Suppressor macrophage (primary cell): ENCODE data around the gene DCLK2.
A peak's percentile ranks its signal among the peaks of the same experiment; 100 is the strongest.

Experiments used
- DNase-seq, 4 experiments: peaks; one replicate each; pipeline ENCODE4 v3.0.0-alpha.2; 2020 to 2022
- total RNA-seq, 17 experiments: gene quantifications; one replicate each; lab custom pipeline; 2026; ENCODE audit warnings: mixed read lengths in 6 of 17, inconsistent platforms in 3 of 17; lab: John Stamatoyannopoulos, UW

DCLK2 gene
- total RNA-seq = 0.42 to 6.3 (median 3.1) reads per million in 17 experiments

DNA sequence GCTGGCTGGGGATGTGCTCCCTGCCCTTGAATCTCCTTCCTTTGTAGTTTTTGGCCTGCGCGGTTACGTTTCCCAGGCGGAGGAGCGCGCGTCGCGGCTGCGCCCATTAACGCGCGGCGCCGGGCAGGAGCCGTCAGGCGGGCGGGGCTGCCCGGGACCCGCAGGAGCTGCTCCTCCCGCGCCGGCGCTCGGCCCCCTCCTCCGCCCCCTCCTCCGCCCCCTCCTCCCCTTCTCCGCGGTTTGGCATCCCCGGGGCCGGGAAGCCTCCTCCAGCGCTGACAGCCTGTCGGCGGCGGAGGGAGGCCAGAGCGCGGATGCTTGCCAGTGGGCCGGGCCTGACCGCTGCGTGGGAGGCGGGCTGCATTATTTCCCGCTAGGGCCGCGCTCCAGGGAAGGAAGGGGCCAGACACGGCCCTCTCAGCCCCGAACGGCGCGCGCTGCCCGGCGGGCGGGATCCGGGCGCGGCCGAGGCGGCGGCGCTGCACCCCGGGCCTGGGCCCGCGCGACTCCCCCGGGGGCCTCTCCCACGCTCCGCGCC lies at the start of gene DCLK2:
DCLK2 (plus strand) TSS at position 405 of the 538 bp plus-strand sequence. CDS start 583 bp downstream, outside the sequence.
- peak; percentile 61 to 84 (median 80) for DNase-seq

DNA sequence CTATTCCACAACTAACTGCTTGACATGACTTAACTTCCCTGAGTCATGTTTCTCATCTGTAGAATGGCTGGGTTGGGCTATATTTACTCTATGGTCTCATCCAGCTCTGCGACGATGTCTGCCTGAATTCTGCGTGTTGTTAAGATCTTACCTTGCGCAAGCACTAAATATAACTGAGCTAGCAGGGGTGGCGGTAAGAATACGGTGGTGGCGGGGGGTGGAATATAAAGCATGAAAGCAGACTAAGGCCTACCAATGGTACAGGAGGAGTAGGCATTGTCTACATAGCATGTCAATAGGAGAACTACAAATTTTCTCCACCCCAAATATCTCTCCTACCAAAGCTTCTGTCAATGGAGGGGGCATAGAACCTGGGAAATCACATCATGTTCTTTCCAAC lies 45.7 kb upstream of the DCLK2 start:
- no peak for DNase-seq

DNA sequence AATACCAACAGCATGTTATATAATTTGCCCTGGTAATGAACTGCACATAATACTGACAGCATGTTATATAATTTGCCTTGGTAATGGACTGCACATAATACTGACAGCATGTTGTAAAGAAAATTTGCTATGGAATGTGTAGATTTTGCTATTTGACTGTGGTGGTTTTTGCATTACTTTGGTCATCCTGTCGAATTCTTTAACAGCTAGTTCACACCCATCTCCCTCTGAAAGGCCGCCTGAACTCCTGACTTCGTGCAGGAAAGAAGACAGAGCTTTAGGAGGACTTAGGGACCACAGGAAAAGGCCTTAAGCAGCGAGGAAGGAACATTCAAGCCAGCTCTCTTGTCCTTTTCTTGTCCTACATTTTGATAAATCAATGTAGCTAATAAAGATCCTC lies 45.2 kb upstream of the DCLK2 start:
- no peak for DNase-seq

- no peak for DNase-seq
These were observed 44.3 kb upstream of the DCLK2 start for GRCh38 chr4:150033901-150034300.

GRCh38 chr4:150037251-150037856 lies 40.9 kb upstream of the DCLK2 start:
- DNase-seq = no peak

GRCh38 chr4:150038335-150039076 lies 39.7 kb upstream of the DCLK2 start:
- DNase-seq = no peak

DNA sequence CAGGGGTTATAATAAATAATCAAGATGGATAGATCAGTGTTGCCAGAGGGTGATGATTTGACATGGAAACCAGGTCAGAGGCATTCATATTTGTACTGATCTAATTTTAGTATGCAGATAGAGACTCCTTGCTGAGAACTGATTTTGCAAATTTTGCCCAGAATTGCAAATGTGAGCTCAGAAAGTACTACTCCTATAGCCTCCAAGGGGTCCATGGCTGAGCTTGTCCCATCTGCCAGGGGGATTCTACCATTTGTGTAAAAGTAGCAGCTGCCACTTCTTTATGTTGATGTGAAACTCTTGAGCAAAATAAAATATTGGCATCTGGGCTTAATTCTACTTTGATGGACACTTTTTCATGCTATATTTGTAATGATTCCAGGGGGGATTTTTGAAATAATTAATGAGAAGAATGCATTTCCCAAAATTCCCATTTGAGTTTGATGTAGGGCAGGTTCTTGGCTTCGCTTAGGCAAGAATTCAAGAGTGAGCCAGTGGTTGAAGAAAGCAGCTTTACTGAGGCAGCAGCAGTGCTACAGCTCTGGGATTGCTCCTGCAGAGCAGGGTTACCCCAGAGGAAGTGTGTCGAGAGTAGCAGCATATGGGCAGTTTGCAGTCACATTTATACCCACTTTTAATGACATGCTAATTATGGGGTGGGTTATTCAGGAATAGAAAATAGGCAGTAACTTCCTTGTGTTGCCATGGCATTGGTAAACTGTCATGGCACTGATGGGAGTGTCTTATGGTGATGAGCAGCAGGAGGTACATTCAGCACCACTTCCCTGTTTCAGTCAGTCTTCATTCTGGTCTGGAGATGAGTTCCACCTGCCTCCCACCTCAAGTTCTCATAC lies 38.7 kb upstream of the DCLK2 start:
- DNase-seq = no peak

GRCh38 chr4:150044517-150044916 lies 33.7 kb upstream of the DCLK2 start:
- DNase-seq = no peak

- DNase-seq = no peak
These were observed 32.8 kb upstream of the DCLK2 start for GRCh38 chr4:150045410-150045809.

GRCh38 chr4:150046728-150047217 lies 31.5 kb upstream of the DCLK2 start:
- no peak for DNase-seq

- no peak for DNase-seq
These were observed 30.7 kb upstream of the DCLK2 start for GRCh38 chr4:150047546-150047945.

GRCh38 chr4:150049682-150050081 lies 28.6 kb upstream of the DCLK2 start:
- no peak for DNase-seq

- DNase-seq = no peak
These were observed 27.7 kb upstream of the DCLK2 start for GRCh38 chr4:150050566-150050965.

- DNase-seq = no peak
These were observed 27.1 kb upstream of the DCLK2 start for GRCh38 chr4:150051111-150051510.

- no peak for DNase-seq
These were observed 22.8 kb upstream of the DCLK2 start for GRCh38 chr4:150055467-150055866.

DNA sequence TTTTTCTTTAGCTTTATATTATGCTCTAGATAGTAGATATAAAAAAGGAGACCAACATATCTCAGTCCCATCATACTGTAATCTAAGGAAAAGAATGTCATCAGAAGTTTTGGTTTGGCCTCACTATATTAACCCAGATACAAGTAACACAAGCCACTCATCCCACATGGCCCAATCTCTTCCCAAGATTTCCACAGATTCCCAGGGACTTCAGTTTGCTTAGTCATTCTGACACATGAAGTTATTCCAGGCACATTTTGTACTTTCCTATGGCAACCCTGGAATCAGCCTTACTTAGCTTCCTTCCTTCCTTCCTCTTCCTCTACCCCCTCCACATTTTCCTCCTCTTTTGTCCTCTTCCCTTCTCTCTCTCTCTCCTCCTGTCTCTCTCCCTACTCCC lies 21.7 kb upstream of the DCLK2 start:
- no peak for DNase-seq

- peak; percentile 34 to 81 (median 56) for DNase-seq
These were observed 17.0 kb upstream of the DCLK2 start for GRCh38 chr4:150061086-150061776.

DNA sequence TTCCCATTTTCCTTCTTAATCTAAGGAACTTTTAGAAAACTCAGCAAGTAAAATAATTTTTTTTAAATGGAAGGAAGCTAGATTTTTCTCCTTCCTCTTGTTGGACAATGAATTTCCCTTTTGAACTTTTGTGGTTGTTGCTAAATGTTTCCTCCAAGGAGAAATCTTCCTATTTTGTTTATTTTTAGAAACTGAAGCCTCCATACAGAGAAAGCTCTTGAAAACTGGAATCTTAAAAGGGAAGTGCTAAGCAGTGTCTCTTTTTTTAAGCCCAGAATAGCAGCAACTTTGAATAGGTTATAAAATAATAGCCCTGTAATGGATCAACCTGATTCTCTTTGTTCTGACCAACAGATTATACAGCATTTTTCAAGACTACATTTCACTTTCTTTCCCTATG lies 15.1 kb upstream of the DCLK2 start:
- DNase-seq = peak; percentile 11 to 84 (median 51)

GRCh38 chr4:150065740-150066139 lies 12.5 kb upstream of the DCLK2 start:
- DNase-seq = no peak

GRCh38 chr4:150067859-150068258 lies 10.4 kb upstream of the DCLK2 start:
- DNase-seq = no peak

- peak in 3 of 4 experiments; percentile 26 to 64 (median 53) for DNase-seq
These were observed 9.8 kb upstream of the DCLK2 start for GRCh38 chr4:150068300-150068960.

- no peak for DNase-seq
These were observed 8.9 kb upstream of the DCLK2 start for GRCh38 chr4:150069353-150069752.
